HepG2 (cell line): Measurements from ENCODE around the gene HACE1.

ENCODE experiments used
- ARNT ChIP-seq: fragments of 450-650 bp; IDR thresholded peaks from 2 replicates; pipeline ENCODE4 v1.6.1; 2017
- CREB1 ChIP-seq, 2 experiments: fragments of 450-650 bp in 1 of 2; IDR thresholded peaks; 2 replicates each; pipeline ENCODE4 v1.6.1; 2016 to 2017; ENCODE audit warnings: control low read depth in 1 of 2, mild to moderate bottlenecking in 1 of 2, missing compliant biosample characterization in 1 of 2, missing genetic modification characterization in 1 of 2
- EP300 ChIP-seq, 3 experiments: sonication (generic) in 1 of 3; formaldehyde crosslinking in 1 of 3; IDR thresholded peaks; 2 replicates each; pipeline versions ENCODE4 v1.5.1 to v1.6.1; 2011 to 2020; ENCODE audit warnings: low read depth in 2 of 3, low read length in 2 of 3, borderline replicate concordance in 1 of 3, improper control_type of control experiment in 1 of 3, mild to moderate bottlenecking in 1 of 3, missing genetic modification reagents in 1 of 3, moderate library complexity in 1 of 3
- NCOA2 ChIP-seq: sonication (generic); formaldehyde crosslinking; IDR thresholded peaks from 2 replicates; pipeline ENCODE4 v1.8.0; 2022; ENCODE audit warnings: inconsistent platforms
- POLR2A ChIP-seq, 2 experiments: IDR thresholded peaks; 2 replicates each; pipeline ENCODE4 v1.6.1; 2011; ENCODE audit warnings: low read depth in 2 of 2, low read length in 2 of 2, mild to moderate bottlenecking in 1 of 2, moderate library complexity in 1 of 2; ENCODE audit not compliant: insufficient read depth in 1 of 2
- TBP ChIP-seq: sonication (generic); formaldehyde crosslinking; IDR thresholded peaks from 2 replicates; pipeline ENCODE4 v1.5.0; 2020; ENCODE audit warnings: missing genetic modification reagents
- ZBTB7A ChIP-seq: sonication (generic); formaldehyde crosslinking; IDR thresholded peaks from 2 replicates; pipeline ENCODE4 v1.8.0; 2022; ENCODE audit warnings: mild to moderate bottlenecking, missing genetic modification reagents
- ZNF253 ChIP-seq: sonication (generic); formaldehyde crosslinking; IDR thresholded peaks from 2 replicates; pipeline ENCODE4 v1.8.0; 2022; ENCODE audit warnings: mild to moderate bottlenecking, missing genetic modification reagents, borderline replicate concordance
- TF ChIP-seq, protein P1 (sequence below): IDR thresholded peaks from 2 replicates; pipeline ENCODE4 v1.6.1; 2012; ENCODE audit warnings: inconsistent platforms

DNA sequence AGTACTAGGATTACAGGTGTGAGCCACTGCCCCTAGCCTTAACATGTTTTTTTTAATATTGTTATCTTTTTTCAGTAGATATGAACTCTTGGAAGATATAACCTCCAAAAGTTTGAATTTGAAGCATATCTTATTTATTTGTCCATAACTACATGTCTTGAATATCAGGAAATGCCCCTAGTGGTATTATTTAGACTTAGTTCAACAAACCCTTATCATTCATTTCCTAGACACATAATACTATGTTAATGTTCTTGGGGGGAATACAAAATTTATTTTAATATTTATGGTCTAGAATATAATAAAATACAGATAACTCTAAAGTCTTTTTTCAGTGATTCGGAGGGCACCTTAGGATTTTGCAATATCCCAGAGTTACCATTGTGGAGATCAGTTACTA lies 160.7 kb downstream of the HACE1 start:
- TF ChIP-seq NCOA2 (CRISPR knock-in tag) = no peak
- no peak for TF ChIP-seq ARNT
- no peak for TF ChIP-seq EP300 (IDR thresholded peaks at IDR 0.05; ENCODE audit: low read depth in 2 of 2, low read length in 2 of 2)
- TF ChIP-seq EP300 (CRISPR knock-in tag; IDR thresholded peaks at IDR 0.05; ENCODE audit: borderline replicate concordance) = no peak
- TF ChIP-seq TBP (CRISPR knock-in tag) = no peak
- TF ChIP-seq CREB1 (IDR thresholded peaks at IDR 0.05) = no peak
- TF ChIP-seq CREB1 (CRISPR knock-in tag; IDR thresholded peaks at IDR 0.05) = no peak
- no peak for TF ChIP-seq ZNF253 (CRISPR knock-in tag)
- TF ChIP-seq, protein P1, sequence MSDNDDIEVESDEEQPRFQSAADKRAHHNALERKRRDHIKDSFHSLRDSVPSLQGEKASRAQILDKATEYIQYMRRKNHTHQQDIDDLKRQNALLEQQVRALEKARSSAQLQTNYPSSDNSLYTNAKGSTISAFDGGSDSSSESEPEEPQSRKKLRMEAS = no peak
- no peak for TF ChIP-seq ZBTB7A (CRISPR knock-in tag)
- TF ChIP-seq POLR2A (IDR thresholded peaks at IDR 0.05; ENCODE audit: insufficient read depth in 1 of 2, low read depth in 2 of 2, low read length in 2 of 2) = no peak
